Activated CD8-positive, alpha-beta memory T cell treated with anti-CD3 and anti-CD28 coated beads for 1 hour (primary cell): ENCODE data around the gene CLTCL1.
"Not testable (repeated sequence)": the region's sequence is repeated elsewhere in the genome, so short reads cannot be mapped to it uniquely, and the experiment has no call there.

Experiments
- DNase-seq, 2 donors: peaks; one replicate each; pipeline ENCODE4 v3.0.0-alpha.2; 2020; ENCODE audit warnings: low read depth in 1 of 2; ENCODE audit errors: extremely low read depth in 1 of 2

Gene CLTCL1

GRCh38 chr22:19222242-19223005 lies 69.1 kb downstream of the CLTCL1 start:
- no peak for DNase-seq

- DNase-seq: no peak
Measured at GRCh38 chr22:19220867-19221266, 70.7 kb downstream of the CLTCL1 start.

- DNase-seq: no peak
Measured at GRCh38 chr22:19218541-19219233, 72.8 kb downstream of the CLTCL1 start.

- no peak for DNase-seq
Measured at GRCh38 chr22:19216579-19216978, 74.9 kb downstream of the CLTCL1 start.

- no peak for DNase-seq
Measured at GRCh38 chr22:19215360-19215759, 76.2 kb downstream of the CLTCL1 start.

- no peak for DNase-seq
Measured at GRCh38 chr22:19214078-19214473, 77.4 kb downstream of the CLTCL1 start.

GRCh38 chr22:19213442-19214077 lies 78.0 kb downstream of the CLTCL1 start:
- DNase-seq: no peak

GRCh38 chr22:19213001-19213400 lies 78.5 kb downstream of the CLTCL1 start:
- DNase-seq: no peak

- DNase-seq: no peak
Measured at GRCh38 chr22:19212302-19212870, 79.1 kb downstream of the CLTCL1 start.

GRCh38 chr22:19210188-19210587 lies 81.3 kb downstream of the CLTCL1 start:
- no peak for DNase-seq

- no peak for DNase-seq
Measured at GRCh38 chr22:19208287-19208847, 83.2 kb downstream of the CLTCL1 start.

GRCh38 chr22:19207884-19208283 lies 83.6 kb downstream of the CLTCL1 start:
- no peak for DNase-seq

GRCh38 chr22:19207401-19207808 lies 84.1 kb downstream of the CLTCL1 start:
- DNase-seq: no peak

GRCh38 chr22:19206287-19206686 lies 85.2 kb downstream of the CLTCL1 start:
- no peak for DNase-seq

- no peak for DNase-seq
Measured at GRCh38 chr22:19204640-19205039, 86.9 kb downstream of the CLTCL1 start.

GRCh38 chr22:19203834-19204233 lies 87.7 kb downstream of the CLTCL1 start:
- no peak for DNase-seq

- not testable (repeated sequence) for DNase-seq
Measured at GRCh38 chr22:19202799-19203186, 88.7 kb downstream of the CLTCL1 start.

- DNase-seq: no peak
Measured at GRCh38 chr22:19201869-19202798, 89.4 kb downstream of the CLTCL1 start.

- DNase-seq: no peak
Measured at GRCh38 chr22:19201130-19201868, 90.2 kb downstream of the CLTCL1 start.
